RKO (cell line): ENCODE data around the gene RALGPS1.

ENCODE experiments used
- DNase-seq: peaks from one replicate; pipeline ENCODE4 v3.0.0-alpha.2; 2016; ENCODE audit warnings: low spot score

RALGPS1 gene

GRCh38 chr9:127224883-127225739 is 310.5 kb downstream of the RALGPS1 start:
- peak; percentile 97 for DNase-seq

- peak; percentile 91 for DNase-seq
Observed at GRCh38 chr9:127225801-127226625, 311.4 kb downstream of the RALGPS1 start.

GRCh38 chr9:127229691-127230417 is 315.3 kb downstream of the RALGPS1 start:
- DNase-seq, result no peak

- DNase-seq, result no peak
Observed at GRCh38 chr9:127231666-127232065, 317.1 kb downstream of the RALGPS1 start.

- DNase-seq, result no peak
Observed at GRCh38 chr9:127232833-127233549, 318.4 kb downstream of the RALGPS1 start.

GRCh38 chr9:127233550-127233949 is 319.0 kb downstream of the RALGPS1 start:
- no peak for DNase-seq

- no peak for DNase-seq
Observed at GRCh38 chr9:127233989-127234388, 319.4 kb downstream of the RALGPS1 start.

GRCh38 chr9:127237801-127238200 is 323.2 kb downstream of the RALGPS1 start:
- DNase-seq, result no peak

- DNase-seq, result no peak
Observed at GRCh38 chr9:127241354-127241753, 326.8 kb downstream of the RALGPS1 start.

GRCh38 chr9:127244609-127245601 is 330.3 kb downstream of the RALGPS1 start:
- DNase-seq, result peak; percentile 99

GRCh38 chr9:127245637-127246164 is 331.1 kb downstream of the RALGPS1 start:
- DNase-seq, result no peak

- DNase-seq, result no peak
Observed at GRCh38 chr9:127248241-127248640, 333.7 kb downstream of the RALGPS1 start.

GRCh38 chr9:127249877-127250276 is 335.3 kb downstream of the RALGPS1 start:
- no peak for DNase-seq

GRCh38 chr9:127250896-127251391 is 336.4 kb downstream of the RALGPS1 start:
- DNase-seq, result no peak

- DNase-seq, result peak; percentile 42
Observed at GRCh38 chr9:127252410-127253318, 338.1 kb downstream of the RALGPS1 start.

GRCh38 chr9:127253446-127253845 is 338.9 kb downstream of the RALGPS1 start:
- no peak for DNase-seq

- DNase-seq, result no peak
Observed at GRCh38 chr9:127255692-127256091, 341.1 kb downstream of the RALGPS1 start.

- DNase-seq, result no peak
Observed at GRCh38 chr9:127256324-127256723, 341.7 kb downstream of the RALGPS1 start.
